ENCODE measurements around the gene RABEP2.
"Not testable (repeated sequence)": the region's sequence is repeated elsewhere in the genome, so short reads cannot be mapped to it uniquely, and the experiment has no call there.

Gene RABEP2

GRCh38 chr16:28884045-28884444, 41.0 kb downstream of the RABEP2 start:
- H3K27me3 ChIP-seq: peaks cover 0 to 18% of the 10 kb centered on the region in 2 donors
- no peak overlapping the region for H3K27ac ChIP-seq
- H3K36me3 ChIP-seq: no peaks in the 10 kb centered on the region
- TF ChIP-seq CTCF (IDR thresholded peaks at IDR 0.05): no peak
- no peaks in the 10 kb centered on the region for H3K9me3 ChIP-seq
- intact Hi-C loops (cut with DNase I; ENCODE audit: low total_unique reads): no loop called here
- no peak overlapping the region for H3K4me3 ChIP-seq
- no peak for DNase-seq
- H3K4me1 ChIP-seq: peaks cover 0 to 16% (median 11%) of the 10 kb centered on the region in 4 donors

GRCh38 chr16:28883221-28883996, 41.6 kb downstream of the RABEP2 start:
- TF ChIP-seq CTCF (IDR thresholded peaks at IDR 0.05): no peak
- Histone ChIP-seq H3K4me3 (no peak overlapping the region), H3K36me3 (no peaks in the 10 kb centered on the region), H3K27ac (no peak overlapping the region), H3K9me3 (no peaks in the 10 kb centered on the region), H3K27me3 (peaks cover 0 to 18% of the 10 kb centered on the region in 2 donors), H3K4me1 (peaks cover 0 to 18% (median 12%) of the 10 kb centered on the region in 4 donors)
- intact Hi-C loops (cut with DNase I; ENCODE audit: low total_unique reads): no loop called here
- DNase-seq: no peak

- Histone ChIP-seq H3K4me1 (peaks cover 0 to 18% (median 12%) of the 10 kb centered on the region in 4 donors), H3K27me3 (peaks cover 0 to 18% of the 10 kb centered on the region in 2 donors), H3K27ac (no peak overlapping the region), H3K9me3 (no peaks in the 10 kb centered on the region), H3K36me3 (no peaks in the 10 kb centered on the region), H3K4me3 (no peak overlapping the region)
- TF ChIP-seq CTCF (IDR thresholded peaks at IDR 0.05): no peak
- DNase-seq: no peak
- intact Hi-C loops (cut with DNase I; ENCODE audit: low total_unique reads): no loop called here
These were observed 42.4 kb downstream of the RABEP2 start for GRCh38 chr16:28882551-28883160.

- H3K9me3 ChIP-seq; H3K4me3 ChIP-seq; H3K36me3 ChIP-seq; H3K27ac ChIP-seq; DNase-seq; intact Hi-C loops (cut with DNase I; ENCODE audit: low total_unique reads): not testable (repeated sequence)
- H3K27me3 ChIP-seq: peaks cover 0 to 18% of the 10 kb centered on the region in 2 donors
- H3K4me1 ChIP-seq: peaks cover 0 to 18% (median 12%) of the 10 kb centered on the region in 4 donors
These were observed 43.5 kb downstream of the RABEP2 start for GRCh38 chr16:28881565-28881964.

DNA sequence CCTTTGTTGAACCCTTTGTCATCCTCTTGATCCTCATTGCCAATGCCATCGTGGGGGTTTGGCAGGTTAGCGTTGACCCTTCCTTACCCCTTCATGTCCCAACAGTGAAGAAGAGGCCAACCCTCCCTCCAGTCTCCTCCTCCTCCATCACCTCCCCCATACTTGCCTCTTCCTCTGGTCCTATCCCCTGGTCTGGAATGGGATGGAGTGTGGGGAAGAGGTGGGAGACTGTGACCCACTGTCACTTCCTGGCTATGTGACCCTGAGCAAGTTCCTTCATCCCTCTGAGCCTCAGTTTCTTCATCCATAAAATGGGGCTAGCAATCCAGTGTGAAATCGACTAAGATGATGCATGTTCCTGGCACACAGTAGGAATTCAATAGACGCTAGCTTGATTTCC, 44.1 kb downstream of the RABEP2 start:
- H3K36me3 ChIP-seq: no peaks in the 10 kb centered on the region
- peaks cover 0 to 18% of the 10 kb centered on the region in 2 donors for H3K27me3 ChIP-seq
- H3K27ac ChIP-seq: no peak overlapping the region
- no peak for TF ChIP-seq CTCF (IDR thresholded peaks at IDR 0.05)
- no peak overlapping the region for H3K4me3 ChIP-seq
- intact Hi-C loops (cut with DNase I; ENCODE audit: low total_unique reads): no loop called here
- no peak for DNase-seq
- no peaks in the 10 kb centered on the region for H3K9me3 ChIP-seq
- H3K4me1 ChIP-seq: peaks cover 0 to 18% (median 12%) of the 10 kb centered on the region in 4 donors

DNA sequence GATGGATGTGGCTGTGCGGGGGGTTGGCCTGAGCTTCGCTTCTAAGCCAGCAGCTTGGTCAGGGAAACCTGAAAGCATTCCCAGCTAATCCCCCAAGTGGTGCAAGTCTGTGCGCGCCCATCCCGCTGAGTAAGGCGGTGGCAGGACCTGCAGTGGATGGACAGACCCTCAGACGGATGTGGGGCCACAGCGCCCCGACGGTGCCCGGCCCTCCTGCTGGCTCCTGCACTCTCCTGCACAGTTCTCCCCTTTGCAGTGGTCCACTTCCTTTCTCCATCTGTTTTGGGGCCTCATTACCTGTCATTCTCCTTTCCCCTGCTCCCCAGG, 44.5 kb downstream of the RABEP2 start:
- peaks cover 0 to 18% (median 12%) of the 10 kb centered on the region in 4 donors for H3K4me1 ChIP-seq
- no peak for TF ChIP-seq CTCF (IDR thresholded peaks at IDR 0.05)
- H3K36me3 ChIP-seq: no peaks in the 10 kb centered on the region
- no peak overlapping the region for H3K27ac ChIP-seq
- peak overlapping the region; percentile 52 to 55 for H3K4me3 ChIP-seq
- intact Hi-C loops (cut with DNase I; ENCODE audit: low total_unique reads): no loop called here
- DNase-seq: no peak
- no peaks in the 10 kb centered on the region for H3K9me3 ChIP-seq
- H3K27me3 ChIP-seq: peaks cover 0 to 18% of the 10 kb centered on the region in 2 donors
